HL-60 (cell line): ENCODE measurements around the gene SRRD.
A peak's percentile ranks its signal among the peaks of the same experiment; 100 is the strongest.

ENCODE experiments used
- DNase-seq, 2 experiments: peaks; one replicate each; pipeline ENCODE4 v3.0.0-alpha.2; 2010 to 2020; ENCODE audit warnings: low read depth in 1 of 2, low spot score in 1 of 2
- H3K27ac ChIP-seq: fragments of 250-450 bp; sonication (Bioruptor Pico); replicated peaks from 2 replicates; pipeline ENCODE4 v1.5.1; 2020; ENCODE audit warnings: mild to moderate bottlenecking, moderate library complexity
- H3K27me3 ChIP-seq: fragments of 250-450 bp; sonication (Bioruptor Pico); 2 replicates; pipeline ENCODE4 v1.5.1; 2021; ENCODE audit warnings: mild to moderate bottlenecking, moderate library complexity; ENCODE audit not compliant: insufficient read depth, poor library complexity, severe bottlenecking
- H3K4me3 ChIP-seq: replicated peaks from 2 replicates; pipeline ENCODE4 v1.5.1; 2011; ENCODE audit warnings: mild to moderate bottlenecking, control low read depth, low read length; ENCODE audit not compliant: insufficient read depth
- CTCF ChIP-seq: IDR thresholded peaks from one replicate; pipeline ENCODE4 v1.5.1; 2011; ENCODE audit warnings: low read length, control low read depth, inconsistent platforms; ENCODE audit not compliant: insufficient read depth
- GABPA ChIP-seq: IDR thresholded peaks from 2 replicates; pipeline ENCODE4 v1.6.1; 2012; ENCODE audit warnings: low read depth
- POLR2AphosphoS5 ChIP-seq: IDR thresholded peaks from 2 replicates; pipeline ENCODE4 v1.6.1; 2012; ENCODE audit warnings: low read depth
- REST ChIP-seq: IDR thresholded peaks from 2 replicates; pipeline ENCODE4 v1.6.1; 2012; ENCODE audit warnings: low read depth; ENCODE audit not compliant: insufficient replicate concordance
- SPI1 ChIP-seq: IDR thresholded peaks from 2 replicates; pipeline ENCODE4 v1.6.1; 2012; ENCODE audit warnings: low read depth, mild to moderate bottlenecking, borderline replicate concordance

SRRD gene

GRCh38 chr22:26466196-26466595 lies 17.5 kb upstream of the SRRD start:
- no peak for DNase-seq
- Histone ChIP-seq H3K27me3 (no peaks in the 10 kb centered on the region), H3K4me3 (no peak overlapping the region), H3K27ac (no peak overlapping the region)
- TF ChIP-seq GABPA: no peak
- no peak for TF ChIP-seq POLR2AphosphoS5
- TF ChIP-seq SPI1: no peak
- no peak for TF ChIP-seq REST
- no peak for TF ChIP-seq CTCF

GRCh38 chr22:26470807-26471206 lies 12.9 kb upstream of the SRRD start:
- DNase-seq: no peak
- TF ChIP-seq POLR2AphosphoS5: no peak
- TF ChIP-seq GABPA: no peak
- TF ChIP-seq REST: no peak
- Histone ChIP-seq H3K4me3 (no peak overlapping the region), H3K27ac (no peak overlapping the region), H3K27me3 (no peaks in the 10 kb centered on the region)

- no peak for TF ChIP-seq POLR2AphosphoS5
- no peak for TF ChIP-seq CTCF
- TF ChIP-seq REST: no peak
- no peak for TF ChIP-seq SPI1
- no peak for TF ChIP-seq GABPA
- no peak for DNase-seq
- no peaks in the 10 kb centered on the region for H3K27me3 ChIP-seq
- H3K4me3 ChIP-seq: no peak overlapping the region
- no peak overlapping the region for H3K27ac ChIP-seq
Measured at GRCh38 chr22:26471522-26471921, 12.2 kb upstream of the SRRD start.

- no peaks in the 10 kb centered on the region for H3K27me3 ChIP-seq
- no peak overlapping the region for H3K4me3 ChIP-seq
- no peak for DNase-seq
- no peak for TF ChIP-seq REST
- no peak for TF ChIP-seq GABPA
- no peak for TF ChIP-seq CTCF
- no peak for TF ChIP-seq SPI1
- TF ChIP-seq POLR2AphosphoS5: no peak
- peak overlapping the region; percentile 26; the same call in 1 of the 2 replicates for H3K27ac ChIP-seq
Measured at GRCh38 chr22:26474682-26475081, 9.0 kb upstream of the SRRD start.
